GM18870 (cell line): Measurements from ENCODE around the gene MYL5.
"Not testable (repeated sequence)": the region's sequence is repeated elsewhere in the genome, so short reads cannot be mapped to it uniquely, and the experiment has no call there.

Experiments
- ATAC-seq: cut with Tn5 transposase; IDR thresholded peaks from one replicate; pipeline ENCODE4 v1.9.1; 2021; ENCODE audit warnings: moderate library complexity; ENCODE audit not compliant: unreplicated experiment

The MYL5 gene

GRCh38 chr4:669806-670559, 4.4 kb upstream of the MYL5 start:
- not testable (repeated sequence) for ATAC-seq

GRCh38 chr4:671769-672168, 2.6 kb upstream of the MYL5 start:
- ATAC-seq: no peak

- no peak for ATAC-seq
These were observed 822 bp upstream of the MYL5 start for GRCh38 chr4:673349-674091.

GRCh38 chr4:675036-675882, 917 bp downstream of the MYL5 start:
- ATAC-seq: no peak

- ATAC-seq: no peak
These were observed 1.9 kb downstream of the MYL5 start for GRCh38 chr4:675980-676870.

- ATAC-seq: no peak
These were observed 2.5 kb downstream of the MYL5 start for GRCh38 chr4:676871-677235.

- no peak for ATAC-seq
These were observed 3.3 kb downstream of the MYL5 start for GRCh38 chr4:677431-678293.

- no peak for ATAC-seq
These were observed 4.2 kb downstream of the MYL5 start for GRCh38 chr4:678331-679103.

GRCh38 chr4:679104-679481, 4.8 kb downstream of the MYL5 start:
- no peak for ATAC-seq

- ATAC-seq: no peak
These were observed 5.3 kb downstream of the MYL5 start for GRCh38 chr4:679629-680028.

GRCh38 chr4:680091-680490, 5.7 kb downstream of the MYL5 start:
- ATAC-seq: no peak

GRCh38 chr4:680551-680927, 6.2 kb downstream of the MYL5 start:
- ATAC-seq: no peak

GRCh38 chr4:680928-681645, 6.7 kb downstream of the MYL5 start:
- ATAC-seq: no peak

GRCh38 chr4:681736-682451, 7.6 kb downstream of the MYL5 start:
- no peak for ATAC-seq

GRCh38 chr4:682490-683172, 8.3 kb downstream of the MYL5 start:
- ATAC-seq: no peak

GRCh38 chr4:683247-683897, 9.0 kb downstream of the MYL5 start:
- ATAC-seq: no peak
